HT1080 (cell line): ENCODE results near the gene SEMA6A. TPM values are rescaled to one million over a fixed set of nuclear protein-coding genes. Genes with fewer than 3 reads are reported as not detected.

Experiments
- DNase-seq: peaks from one replicate; pipeline ENCODE4 v3.0.0-alpha.2; 2015; ENCODE audit warnings: low read depth
- total RNA-seq: library from RNA; depleted of rRNA; stranded (reverse); fragments of >200 nt; shearing (Covaris generic); gene quantifications from 2 replicates; pipeline ENCODE4 v1.2.3, GENCODE V29; 2014

The SEMA6A gene
- total RNA-seq, 1 experiment from 2014 or later = 0.11 TPM

GRCh38 chr5:116442095-116442534 lies 132.5 kb downstream of the SEMA6A start:
- peak; percentile 89 for DNase-seq

GRCh38 chr5:116441223-116441622 lies 133.4 kb downstream of the SEMA6A start:
- DNase-seq = no peak

DNA sequence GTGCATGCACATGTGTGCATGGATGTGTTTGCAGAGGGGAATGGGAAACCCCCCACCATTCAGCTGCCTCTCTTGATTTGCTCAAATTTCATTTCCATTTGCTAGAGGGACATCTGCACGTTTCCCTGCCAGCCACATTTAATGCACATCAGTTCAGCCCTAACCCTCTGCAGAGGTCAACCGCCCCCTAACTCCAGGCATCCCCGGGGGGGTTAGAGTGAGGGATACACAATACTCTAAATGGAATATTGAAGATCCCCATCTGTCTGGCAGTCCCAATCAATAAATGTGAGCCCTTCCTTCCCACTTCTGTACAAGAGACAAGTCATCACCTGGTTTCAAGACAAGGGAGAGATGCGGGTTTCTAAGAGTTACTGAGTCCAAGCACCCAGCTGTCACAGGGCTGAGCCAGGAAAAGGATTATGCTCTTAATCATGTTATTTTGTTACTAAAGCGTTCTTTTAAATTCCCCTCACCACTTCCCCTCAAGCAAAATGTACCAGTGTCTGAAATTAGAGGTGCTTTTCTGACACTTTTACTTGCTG lies 134.1 kb downstream of the SEMA6A start:
- DNase-seq = no peak

- DNase-seq = no peak
Observed at GRCh38 chr5:116439905-116440304, 134.7 kb downstream of the SEMA6A start.

GRCh38 chr5:116438979-116439554 lies 135.6 kb downstream of the SEMA6A start:
- no peak for DNase-seq

DNA sequence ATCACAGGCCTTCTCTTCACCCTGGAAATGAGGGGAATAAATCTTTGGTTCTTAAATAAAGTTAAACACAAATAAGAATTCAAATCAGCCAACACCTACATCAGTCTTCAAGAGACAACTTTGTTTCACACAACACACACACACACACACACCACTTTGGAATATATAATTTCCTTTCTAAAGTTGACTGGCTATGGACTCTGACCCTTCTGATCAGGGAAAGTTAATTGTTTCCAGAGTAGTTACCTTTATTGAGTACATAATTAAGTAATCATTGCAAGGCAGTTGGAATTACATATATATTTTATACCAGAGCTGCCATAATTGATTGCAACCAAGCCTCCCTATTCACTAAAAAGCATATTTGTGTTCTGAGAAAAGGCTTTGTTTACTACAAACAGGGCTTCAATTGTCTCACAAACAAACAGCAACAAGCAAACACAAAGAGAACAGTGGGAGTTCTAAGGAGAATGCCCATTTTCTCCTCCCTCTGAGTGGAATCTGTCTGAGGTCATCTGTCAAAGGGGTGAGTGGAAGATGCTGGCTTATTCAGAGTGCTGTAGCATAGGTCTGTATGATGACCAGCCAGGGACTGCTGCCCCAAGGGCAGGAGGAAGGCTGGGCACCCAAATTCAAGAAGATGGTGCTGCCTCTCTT lies 136.6 kb downstream of the SEMA6A start:
- no peak for DNase-seq

DNA sequence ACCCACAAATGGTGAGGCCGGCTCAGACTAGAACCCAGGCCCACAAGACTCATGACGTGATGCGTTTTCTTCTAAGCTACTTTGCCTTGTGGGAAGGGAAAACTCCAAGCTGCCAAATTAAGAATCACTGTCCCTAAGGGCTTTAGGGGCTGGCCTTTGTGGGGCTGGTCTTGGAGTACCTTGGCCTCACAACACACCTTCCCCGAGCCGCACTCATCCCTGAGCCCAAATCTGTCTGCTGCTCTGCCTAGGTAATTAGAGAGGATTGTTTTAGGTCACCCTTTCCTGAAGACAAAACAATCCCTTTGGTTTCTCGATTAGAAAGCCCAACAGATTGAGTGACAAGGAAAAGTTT lies 137.3 kb downstream of the SEMA6A start:
- no peak for DNase-seq

DNA sequence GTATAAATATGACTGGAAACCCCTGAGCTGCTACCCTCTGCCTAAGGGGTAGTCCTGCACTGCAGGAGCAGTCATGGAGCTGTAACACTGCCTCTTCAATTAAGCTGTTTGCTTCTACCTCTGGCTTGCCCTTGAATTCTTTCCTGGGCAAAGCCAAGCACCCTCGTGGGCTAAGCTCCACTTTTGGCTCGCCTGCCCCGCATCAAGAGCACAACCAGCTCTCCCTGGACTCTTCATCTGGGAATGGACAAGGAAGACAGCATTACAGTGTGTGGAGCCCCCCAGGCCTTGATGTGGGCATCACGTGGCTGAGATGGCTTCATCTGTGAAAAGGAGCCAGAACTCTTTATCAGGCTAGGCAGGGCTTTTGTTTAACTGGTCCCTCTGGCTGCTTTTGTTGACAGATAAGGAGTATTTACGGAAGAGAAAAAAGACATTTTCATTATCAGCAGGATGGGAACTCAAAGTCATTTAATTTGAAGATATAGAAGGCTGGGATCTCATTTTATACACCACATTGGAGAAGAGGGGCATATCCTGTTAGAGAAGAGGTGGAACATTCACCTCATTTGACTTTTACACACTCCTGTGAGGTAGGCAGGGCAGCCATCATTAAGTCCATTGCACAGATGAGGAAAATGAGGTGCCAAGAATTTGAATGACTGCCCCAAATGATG lies 137.8 kb downstream of the SEMA6A start:
- DNase-seq = no peak

DNA sequence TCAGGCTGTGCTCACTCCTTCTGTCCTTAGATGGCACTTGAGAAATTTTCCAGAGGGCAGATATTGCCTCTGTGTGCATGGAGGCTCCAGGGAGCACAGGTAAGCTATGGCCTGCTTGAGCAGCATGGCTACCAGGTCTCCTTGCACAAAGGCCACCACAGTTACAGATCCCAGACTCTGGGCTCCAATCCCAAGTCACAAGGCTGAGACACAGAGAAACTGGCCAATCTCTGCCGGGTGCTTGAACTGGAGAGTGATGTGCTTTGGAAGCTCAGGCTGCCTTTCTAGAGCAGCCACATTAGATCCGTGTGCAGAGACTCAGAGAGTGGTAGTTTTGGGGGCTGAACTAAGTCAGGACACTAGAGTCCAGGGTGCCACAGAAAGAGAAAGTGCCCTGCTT lies 145.7 kb downstream of the SEMA6A start:
- no peak for DNase-seq

GRCh38 chr5:116428413-116428812 lies 146.2 kb downstream of the SEMA6A start:
- no peak for DNase-seq

- no peak for DNase-seq
Observed at GRCh38 chr5:116424951-116425350, 149.7 kb downstream of the SEMA6A start.

GRCh38 chr5:116424258-116424615 lies 150.4 kb downstream of the SEMA6A start:
- no peak for DNase-seq

DNA sequence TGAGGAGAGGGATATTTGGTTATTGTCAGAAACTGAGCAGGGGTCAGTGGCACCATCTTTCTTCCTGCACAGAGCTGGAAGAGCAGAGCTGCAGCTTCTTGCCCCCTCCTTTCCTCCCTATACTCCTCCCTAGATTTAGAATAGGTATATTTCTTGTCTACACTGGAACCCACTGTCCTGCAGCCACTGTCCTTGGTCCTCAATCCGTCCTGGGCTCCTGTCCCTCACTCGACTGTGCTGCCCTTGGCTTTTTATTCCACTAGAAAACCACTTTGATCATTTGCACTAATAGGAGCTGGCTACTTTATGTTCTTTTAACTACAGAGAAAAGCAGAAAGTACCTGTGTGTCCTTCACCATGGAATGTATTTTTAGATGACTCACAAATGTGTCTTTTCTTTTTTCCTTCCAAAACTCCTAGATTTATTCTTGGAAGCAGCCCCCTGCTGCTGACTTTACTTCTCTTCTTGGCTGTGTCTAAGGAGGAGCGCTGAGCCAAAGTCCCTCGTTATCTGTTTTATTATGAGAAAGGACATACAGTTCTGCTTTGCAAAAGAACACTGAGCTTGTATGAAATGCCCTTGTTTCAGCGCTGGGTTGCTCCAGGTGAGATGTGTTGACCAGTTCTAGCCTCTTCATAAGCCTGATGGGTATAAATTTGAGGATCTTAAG lies 150.9 kb downstream of the SEMA6A start:
- no peak for DNase-seq

DNA sequence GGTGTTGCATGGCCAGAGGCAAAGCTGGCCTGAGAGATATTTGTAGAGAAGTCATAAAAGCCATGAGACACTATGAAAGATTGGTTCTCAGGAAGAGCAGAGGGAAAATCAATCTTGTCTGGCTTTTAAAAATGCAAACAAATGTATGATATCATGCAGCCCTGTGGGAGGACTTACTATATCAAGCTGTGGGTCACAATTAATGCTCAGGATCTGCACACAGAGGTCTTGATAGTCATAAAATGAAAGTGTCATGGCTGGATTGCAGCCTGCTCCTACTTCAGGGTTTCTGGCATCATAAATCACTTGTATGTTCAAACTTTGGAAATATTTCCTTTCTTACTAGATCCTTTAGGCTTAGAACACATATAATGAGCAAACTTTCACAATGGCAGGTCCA lies 151.5 kb downstream of the SEMA6A start:
- DNase-seq = no peak

GRCh38 chr5:116421080-116421629 lies 153.5 kb downstream of the SEMA6A start:
- no peak for DNase-seq

GRCh38 chr5:116420540-116420939 lies 154.1 kb downstream of the SEMA6A start:
- no peak for DNase-seq

GRCh38 chr5:116419258-116419657 lies 155.4 kb downstream of the SEMA6A start:
- DNase-seq = no peak

DNA sequence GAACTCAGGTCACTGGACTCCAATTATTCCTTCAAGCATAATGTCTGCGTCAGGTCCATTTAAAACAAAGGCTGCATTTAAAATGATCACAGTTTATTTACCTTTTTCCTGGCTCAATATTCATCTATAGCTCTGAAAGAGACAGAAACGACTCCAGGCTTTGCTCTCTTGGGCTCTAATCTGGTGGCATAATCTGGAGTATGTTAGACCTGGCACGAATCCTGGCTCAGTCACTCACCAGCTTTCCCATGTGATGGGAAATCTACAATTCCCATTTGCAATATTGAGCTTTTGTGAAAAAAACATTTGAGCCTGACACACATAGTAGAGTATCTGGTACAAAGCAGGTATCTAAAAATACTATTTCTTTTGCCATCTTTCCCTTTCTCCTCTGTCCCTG lies 155.8 kb downstream of the SEMA6A start:
- no peak for DNase-seq

- DNase-seq = no peak
Observed at GRCh38 chr5:116418016-116418415, 156.6 kb downstream of the SEMA6A start.

DNA sequence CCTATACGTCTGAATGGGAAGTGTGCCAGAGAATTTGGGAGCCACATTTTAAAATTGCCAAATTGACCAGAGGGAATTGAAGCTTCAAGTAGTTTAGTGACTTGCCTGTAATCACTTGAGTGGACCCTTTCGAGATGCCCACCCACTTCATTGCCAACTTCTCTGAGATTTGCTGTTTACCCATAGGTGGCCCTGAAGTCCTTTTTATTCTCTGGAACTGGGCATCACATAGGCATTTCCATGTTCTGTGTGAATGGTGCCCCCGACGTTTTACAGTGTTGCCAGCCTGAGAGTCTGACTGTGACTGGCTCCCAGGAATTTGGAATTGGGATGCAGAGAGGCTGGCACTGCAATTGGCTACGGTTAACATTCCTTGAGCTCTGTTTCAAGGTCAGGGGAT lies 158.6 kb downstream of the SEMA6A start:
- DNase-seq = no peak

DNA sequence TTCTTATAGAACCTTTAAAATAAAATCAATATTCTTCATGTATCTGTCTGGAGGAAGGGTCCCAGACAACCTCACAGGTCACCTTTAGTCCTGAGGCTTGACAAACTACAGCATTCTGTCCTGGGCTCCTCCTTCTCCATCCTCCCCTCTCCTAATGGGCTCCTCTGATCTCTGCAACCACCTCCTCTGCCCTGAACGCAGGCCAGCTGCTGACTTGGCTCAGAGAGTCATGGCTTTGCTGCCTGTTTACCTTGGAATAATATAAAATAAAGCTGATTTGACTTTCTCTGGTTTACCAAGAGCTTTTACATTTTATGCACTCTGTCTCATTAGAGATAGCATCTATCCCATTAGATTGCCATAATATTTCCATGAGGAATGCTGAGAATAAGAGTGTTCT lies 159.4 kb downstream of the SEMA6A start:
- DNase-seq = no peak

- DNase-seq = no peak
Observed at GRCh38 chr5:116411101-116411571, 163.5 kb downstream of the SEMA6A start.
